HG03442 (cell line): ENCODE results near the gene CARHSP1.
"Not testable (repeated sequence)": the region's sequence is repeated elsewhere in the genome, so short reads cannot be mapped to it uniquely, and the experiment has no call there.

Source experiments
- ATAC-seq: cut with Tn5 transposase; IDR thresholded peaks from one replicate; pipeline ENCODE4 v1.9.1; 2021; ENCODE audit warnings: mild to moderate bottlenecking, moderate library complexity; ENCODE audit not compliant: unreplicated experiment

Gene CARHSP1

DNA sequence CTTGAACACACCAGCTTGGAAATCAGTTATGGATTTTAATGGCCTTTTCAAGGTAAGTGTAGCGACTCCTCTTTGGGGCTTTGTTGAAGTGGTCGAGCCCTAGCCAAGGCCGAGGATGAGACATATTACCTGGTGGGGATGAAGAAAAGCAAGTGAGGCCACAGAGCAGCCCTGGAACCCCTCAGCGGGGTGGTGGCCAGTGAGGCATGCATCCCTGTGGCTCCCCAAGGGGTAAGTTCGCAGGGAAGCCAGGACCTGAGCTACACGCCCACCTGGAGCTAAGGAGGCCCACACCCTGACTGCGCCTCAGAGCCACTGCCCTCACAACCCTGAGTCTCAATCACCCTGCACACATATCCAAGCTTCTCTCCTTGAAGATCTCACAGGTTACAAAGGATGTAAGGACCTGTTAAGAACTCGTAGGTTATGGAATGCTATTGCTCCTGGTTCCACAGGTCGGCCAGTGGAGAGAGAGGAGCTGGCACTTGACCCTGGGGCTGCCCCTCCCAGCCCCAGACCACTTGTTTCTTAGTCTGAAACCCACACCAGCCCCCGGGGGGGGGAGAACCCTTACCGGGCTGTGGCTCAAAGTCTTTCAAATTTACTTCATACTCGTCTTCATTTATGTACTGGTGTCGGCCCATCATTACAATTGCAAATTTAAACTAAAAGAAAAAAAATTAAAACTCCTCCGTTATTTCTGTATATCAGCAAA is 25.3 kb upstream of the CARHSP1 start:
- no peak for ATAC-seq

DNA sequence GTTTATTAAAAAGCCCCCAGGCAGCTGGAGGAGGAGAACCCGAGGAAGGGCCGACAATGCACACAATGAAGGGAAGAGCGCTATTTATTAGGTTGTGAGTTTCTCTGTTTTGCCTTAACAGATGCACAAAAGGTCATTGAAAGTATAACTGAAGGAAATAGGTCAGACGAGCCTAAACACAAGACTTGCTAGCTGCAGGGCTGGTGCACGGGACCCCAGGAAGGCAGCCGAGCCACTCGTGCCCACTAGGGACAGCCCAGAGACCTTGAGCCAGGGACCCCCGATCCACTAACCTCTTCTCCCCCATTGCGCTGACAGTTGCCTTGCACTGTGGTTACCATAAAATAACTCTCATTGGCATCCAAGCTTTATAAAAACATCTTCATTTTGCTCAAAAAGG is 24.6 kb upstream of the CARHSP1 start:
- ATAC-seq: no peak

- ATAC-seq: peak; percentile 22
These were observed 23.3 kb upstream of the CARHSP1 start for GRCh38 chr16:8892101-8892575.

DNA sequence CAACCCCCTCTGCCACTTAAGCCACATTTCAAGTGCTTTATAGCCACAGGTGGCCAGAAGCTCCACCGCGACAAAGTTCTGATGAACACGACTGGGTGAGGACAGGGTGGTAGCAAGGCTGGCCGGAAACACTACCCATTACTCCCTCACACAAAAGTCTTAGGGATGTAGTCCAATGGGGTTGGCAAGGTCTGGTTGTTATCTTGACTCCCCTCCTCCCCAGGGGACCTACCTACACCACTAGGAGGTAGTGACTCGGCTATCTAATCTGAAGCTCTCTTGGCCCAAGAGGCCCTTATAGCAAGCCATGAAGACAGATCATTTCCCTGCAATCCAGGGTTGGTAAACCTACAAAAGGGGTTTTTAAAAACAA is 21.7 kb upstream of the CARHSP1 start:
- ATAC-seq: no peak

GRCh38 chr16:8889893-8890548 is 21.2 kb upstream of the CARHSP1 start:
- no peak for ATAC-seq

DNA sequence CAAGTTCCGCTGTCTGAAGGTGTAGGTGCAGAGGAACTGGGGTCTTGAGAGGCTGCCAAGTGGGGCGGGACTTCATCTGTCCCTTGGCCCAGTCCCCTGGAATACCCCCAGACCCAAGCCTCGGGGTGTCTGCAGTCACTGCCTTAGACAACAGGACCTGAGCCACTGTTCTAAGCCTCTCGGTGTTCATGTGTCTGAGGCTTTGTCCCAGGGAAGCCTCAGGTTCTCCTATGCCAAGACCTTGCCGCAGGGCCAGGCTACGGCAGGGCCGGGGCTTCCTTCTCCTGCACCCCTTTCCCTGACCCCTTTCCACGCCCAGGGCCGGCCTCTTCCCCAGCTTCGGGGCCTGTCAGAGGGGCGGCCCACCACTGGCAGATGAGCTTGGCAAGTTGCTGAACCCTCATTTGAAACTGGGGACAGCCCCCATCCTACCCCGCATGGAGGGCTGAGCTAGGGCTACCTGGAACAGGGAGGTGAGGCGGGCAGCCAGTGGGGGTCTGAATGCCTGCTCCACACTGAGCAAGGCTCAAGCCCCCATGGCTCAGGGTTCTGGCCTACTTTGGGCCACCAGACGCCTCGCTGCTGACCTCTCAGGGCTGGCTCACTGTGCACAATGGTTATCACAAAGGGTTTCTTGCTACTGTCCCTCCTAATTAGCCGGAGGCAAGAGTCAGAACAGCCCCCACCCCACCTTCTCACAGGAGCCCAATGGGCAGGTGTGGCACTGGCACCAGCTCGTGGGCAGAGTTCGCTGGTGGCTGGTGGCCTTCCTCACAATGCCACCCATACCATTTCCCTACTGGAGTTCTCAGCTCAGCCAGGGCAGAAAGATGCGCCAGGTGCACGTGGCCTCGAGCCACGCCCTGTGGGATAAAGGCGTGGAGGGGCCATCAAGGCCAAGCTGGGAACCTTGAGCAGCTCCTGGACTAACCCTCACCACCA is 20.4 kb upstream of the CARHSP1 start:
- ATAC-seq: no peak

DNA sequence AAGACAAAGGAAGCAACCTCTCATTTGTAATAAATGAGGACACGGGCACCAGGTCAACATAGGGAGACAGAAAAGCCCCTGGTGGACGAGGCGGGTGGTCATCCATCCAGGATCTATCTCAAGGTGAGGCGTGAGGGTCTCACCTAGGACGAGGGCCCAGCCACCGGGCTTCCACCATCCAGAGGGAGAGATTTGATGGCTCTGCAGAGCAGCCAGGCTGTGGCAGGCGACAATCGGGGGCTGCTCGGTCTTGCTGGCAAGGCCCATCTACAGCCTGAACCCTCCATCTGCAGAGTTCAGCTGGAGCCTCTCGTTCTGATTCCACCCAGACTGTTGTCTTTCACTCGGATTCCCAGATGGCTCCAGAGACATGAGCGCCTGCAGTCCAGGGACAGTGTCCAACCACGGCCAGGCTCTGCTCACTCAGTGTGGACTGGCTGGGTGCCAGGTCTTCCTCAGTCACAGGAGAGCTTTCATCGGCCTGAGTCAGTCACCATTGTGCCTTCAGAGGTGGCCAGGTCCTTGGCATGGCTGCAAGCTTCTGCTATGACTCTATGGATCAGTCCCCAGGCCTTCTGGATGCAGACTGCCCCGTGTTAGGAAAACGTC is 19.2 kb upstream of the CARHSP1 start:
- ATAC-seq: no peak

GRCh38 chr16:8887431-8887765 is 18.6 kb upstream of the CARHSP1 start:
- no peak for ATAC-seq

- ATAC-seq: no peak
These were observed 18.0 kb upstream of the CARHSP1 start for GRCh38 chr16:8886593-8887430.

DNA sequence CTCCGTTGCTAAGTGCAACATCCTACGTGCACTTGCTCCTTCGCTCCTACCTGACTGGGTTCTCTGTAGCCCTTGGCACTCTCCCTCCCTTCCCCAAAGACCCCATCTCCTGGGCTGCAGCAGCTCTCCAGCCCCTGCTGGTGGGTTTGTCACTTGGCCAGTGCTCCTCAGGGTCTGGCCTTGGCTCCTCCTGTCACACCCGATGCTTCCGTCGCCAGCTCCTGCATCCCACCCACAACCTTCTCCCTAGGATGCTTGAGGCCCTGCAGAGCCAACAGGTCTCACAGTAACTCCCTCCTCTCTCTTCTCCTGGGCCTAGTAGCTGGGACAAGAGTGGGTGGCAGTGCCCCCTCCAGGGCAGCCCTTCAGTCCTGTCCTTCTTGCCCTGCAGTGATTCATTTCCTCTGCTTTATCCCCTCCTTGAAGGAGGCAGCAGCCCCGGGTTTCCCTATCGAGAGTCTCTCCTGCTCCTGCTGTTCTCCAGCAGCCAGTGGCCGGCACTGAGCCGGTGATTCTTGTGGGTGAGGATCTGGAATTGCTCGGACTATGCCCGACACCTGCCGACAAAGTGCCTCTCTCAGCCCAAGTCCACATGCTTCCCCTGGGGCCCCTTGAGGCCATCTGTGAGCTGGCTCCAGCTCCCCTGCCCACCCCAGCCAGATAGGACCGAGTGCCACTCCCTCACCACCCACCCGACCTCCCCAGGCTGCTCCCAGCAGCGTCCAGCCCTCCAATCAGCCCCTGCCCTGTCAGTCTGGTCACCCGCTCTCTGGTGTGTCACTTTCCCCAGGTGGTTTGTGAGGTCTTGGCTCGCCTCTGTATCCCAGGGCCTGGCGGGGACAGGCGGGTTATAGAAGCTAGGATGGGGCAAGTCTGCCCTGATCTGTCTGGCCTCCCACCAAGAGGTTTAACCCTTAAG is 17.1 kb upstream of the CARHSP1 start:
- ATAC-seq: no peak

DNA sequence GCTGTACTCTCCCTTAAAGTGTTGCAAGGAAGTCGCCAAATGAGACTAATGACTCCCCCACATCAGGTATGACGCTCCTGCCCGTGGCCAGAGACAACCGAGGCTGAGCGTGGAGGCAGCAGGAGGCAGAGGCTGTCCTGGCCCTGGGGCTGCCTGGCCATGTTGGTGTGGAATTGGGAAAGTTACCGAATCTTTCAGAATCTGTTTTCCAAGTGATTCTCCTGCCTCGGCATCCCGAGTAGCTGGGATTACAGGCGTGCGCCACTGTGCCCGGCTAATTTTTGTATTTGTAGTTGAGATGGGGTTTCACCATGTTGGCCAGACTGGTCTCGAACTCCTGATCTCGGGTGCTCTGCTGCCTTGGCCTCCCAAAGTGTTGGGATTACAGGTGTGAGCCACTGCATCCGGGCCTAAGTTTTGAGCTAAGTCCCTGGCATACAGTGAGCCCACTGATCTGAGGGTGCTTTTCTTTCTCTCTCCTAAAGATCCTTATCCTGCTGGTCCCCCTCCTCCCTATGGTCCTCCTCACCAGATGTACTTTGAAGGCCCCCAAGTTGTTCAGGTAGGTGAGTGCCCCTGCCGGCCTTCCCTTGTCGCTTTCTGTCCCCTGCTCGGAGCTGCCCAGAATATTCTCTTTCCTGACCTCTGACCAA is 14.0 kb upstream of the CARHSP1 start:
- no peak for ATAC-seq

DNA sequence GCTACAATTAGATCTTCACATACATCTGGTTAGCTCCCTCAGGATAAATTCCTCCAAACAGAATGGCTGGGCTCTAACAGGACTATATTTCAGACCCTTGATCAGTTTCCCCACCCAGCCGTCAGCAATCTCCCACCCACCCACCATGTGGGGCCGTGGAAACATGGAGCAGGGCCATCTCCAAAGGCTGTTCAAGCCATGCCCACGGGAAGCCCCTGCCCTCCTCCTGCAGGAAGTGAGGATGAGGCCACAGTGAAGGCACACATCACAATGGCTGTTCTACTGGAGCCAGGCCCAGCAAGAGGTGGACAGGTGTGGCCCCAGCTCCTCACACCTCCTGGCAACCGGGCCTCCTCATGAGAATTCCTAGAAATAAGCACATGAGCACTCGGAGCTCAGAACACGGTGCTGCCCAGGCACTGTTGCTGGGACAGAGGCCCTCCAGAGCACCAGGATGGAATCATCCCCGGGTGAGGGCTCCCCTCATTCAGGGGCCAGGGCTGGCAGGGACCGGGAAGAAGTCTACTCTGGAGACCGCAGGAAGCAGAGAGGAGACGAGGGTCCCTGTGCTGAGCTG is 13.3 kb upstream of the CARHSP1 start, which contains the start of gene LITAFD:
LITAFD (plus strand) TSS at position 311 of the 577 bp plus-strand sequence. CDS start 2,005 bp downstream, outside the sequence.
- no peak for ATAC-seq

DNA sequence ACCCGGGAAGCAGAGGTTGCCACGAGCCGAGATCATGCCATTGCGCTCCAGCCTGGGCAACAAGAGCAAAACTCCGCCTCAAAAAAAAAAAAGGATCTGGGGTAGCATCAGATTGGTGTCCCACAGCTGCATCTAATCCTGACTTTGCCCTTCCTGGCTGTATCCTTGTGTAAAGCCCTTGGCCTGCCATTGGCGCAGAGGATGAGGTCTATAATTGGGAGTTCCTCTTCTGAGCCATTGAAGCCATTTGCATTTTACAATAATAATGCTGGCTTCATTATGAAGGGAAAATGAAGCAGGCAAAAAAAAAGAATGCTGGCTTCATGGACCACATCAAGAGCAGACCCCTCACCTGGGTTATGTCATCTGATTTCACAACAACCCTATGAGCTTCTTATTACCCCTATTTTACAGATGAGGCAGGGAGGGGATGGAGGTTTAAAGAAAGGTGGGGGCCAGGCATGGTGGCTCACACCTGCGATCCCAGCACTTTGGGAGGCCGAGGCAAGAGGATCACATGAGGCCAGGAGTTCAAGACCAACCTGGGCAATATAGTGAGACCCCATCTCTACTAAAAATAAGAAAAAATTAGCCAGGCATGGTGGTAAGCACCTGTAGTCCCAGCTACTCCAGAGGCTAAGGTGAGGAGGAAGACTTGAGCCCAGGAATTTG is 12.2 kb upstream of the CARHSP1 start:
- ATAC-seq: no peak

GRCh38 chr16:8878523-8878911 is 9.7 kb upstream of the CARHSP1 start:
- no peak for ATAC-seq

- no peak for ATAC-seq
These were observed 9.2 kb upstream of the CARHSP1 start for GRCh38 chr16:8877894-8878522.

GRCh38 chr16:8875317-8875716 is 6.5 kb upstream of the CARHSP1 start:
- not testable (repeated sequence) for ATAC-seq

DNA sequence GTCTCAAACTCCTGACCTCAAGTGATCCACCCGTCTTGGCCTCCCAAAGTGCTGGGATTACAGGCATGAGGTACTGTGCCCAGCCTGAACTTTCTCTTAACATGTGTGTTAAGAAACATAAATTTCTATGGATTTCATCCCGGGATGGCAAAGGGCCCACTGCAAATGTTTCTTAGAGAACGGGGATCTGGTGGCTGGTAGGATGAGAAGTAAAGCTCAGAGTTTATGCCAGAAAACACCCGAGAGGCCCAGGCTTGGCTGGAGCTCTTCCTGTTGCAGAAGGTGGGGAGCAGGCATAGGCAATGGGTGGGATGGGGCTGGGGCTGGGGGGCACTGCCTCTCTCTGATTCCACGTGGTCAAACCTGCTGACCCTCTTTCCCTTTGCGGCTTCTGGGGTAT is 5.6 kb upstream of the CARHSP1 start:
- no peak for ATAC-seq
